Motor neuron (in vitro differentiated cells): ENCODE data around the gene AASDHPPT. TPM values are rescaled to one million over a fixed set of nuclear protein-coding genes. Genes with fewer than 3 reads are reported as not detected.

Experiments
- ATAC-seq, 8 experiments: fragments of 200-7000 bp; cut with Tn5 transposase; replicated peaks in 6 of 8; 2 replicates each; pipeline ENCODE4 v1.8.0; 2021; ENCODE audit warnings: mild to moderate bottlenecking in 8 of 8, moderate library complexity in 8 of 8
- H3K27ac ChIP-seq, 2 donors: fragments of 250-450 bp; sonication (Bioruptor Pico); 2 replicates each; pipeline ENCODE4 v1.9.0; 2021; ENCODE audit warnings: antibody characterized with exemption in 2 of 2, mild to moderate bottlenecking in 2 of 2, moderate library complexity in 1 of 2
- H3K4me1 ChIP-seq, 2 donors: fragments of 250-450 bp; sonication (Bioruptor Pico); replicated peaks in 1 of 2; 2 replicates each; pipeline ENCODE4 v1.6.1; 2021; ENCODE audit warnings: antibody characterized with exemption in 2 of 2, mild to moderate bottlenecking in 2 of 2, moderate library complexity in 1 of 2
- H3K4me3 ChIP-seq, 5 donors: fragments of 250-450 bp; sonication (Bioruptor Pico); 2 replicates each; pipeline ENCODE4 v1.9.0; 2021; ENCODE audit warnings: antibody characterized with exemption in 5 of 5, mild to moderate bottlenecking in 5 of 5, moderate library complexity in 4 of 5
- WGBS, 10 experiments: fragments of 450-650 bp; shearing (Covaris generic); methylation state at CpG; one replicate each; pipeline ENCODE4 v1.0.0; 2022; 5-methylcytosine and 5-hydroxymethylcytosine counted together
- in situ Hi-C, 9 experiments: fragments of 400-800 bp; cut with MboI; loops; one replicate each; pipeline ENCODE4 v1.15.0; 2021; ENCODE audit warnings: low sequenced_read_pairs in 9 of 9, low pct_unique_long_range_greater_than_20kb in 2 of 9; ENCODE audit not compliant: unreplicated experiment in 9 of 9
- total RNA-seq, 8 experiments: library from RNA; unstranded; fragments of 300-600 nt; gene quantifications; 2 replicates each; pipeline versions ENCODE4 v1.2.3 to v1.2.4, GENCODE V29; 2022

The AASDHPPT gene
- total RNA-seq, 8 experiments from 2014 or later = 61.9 to 83.7 (median 77.2) TPM

DNA sequence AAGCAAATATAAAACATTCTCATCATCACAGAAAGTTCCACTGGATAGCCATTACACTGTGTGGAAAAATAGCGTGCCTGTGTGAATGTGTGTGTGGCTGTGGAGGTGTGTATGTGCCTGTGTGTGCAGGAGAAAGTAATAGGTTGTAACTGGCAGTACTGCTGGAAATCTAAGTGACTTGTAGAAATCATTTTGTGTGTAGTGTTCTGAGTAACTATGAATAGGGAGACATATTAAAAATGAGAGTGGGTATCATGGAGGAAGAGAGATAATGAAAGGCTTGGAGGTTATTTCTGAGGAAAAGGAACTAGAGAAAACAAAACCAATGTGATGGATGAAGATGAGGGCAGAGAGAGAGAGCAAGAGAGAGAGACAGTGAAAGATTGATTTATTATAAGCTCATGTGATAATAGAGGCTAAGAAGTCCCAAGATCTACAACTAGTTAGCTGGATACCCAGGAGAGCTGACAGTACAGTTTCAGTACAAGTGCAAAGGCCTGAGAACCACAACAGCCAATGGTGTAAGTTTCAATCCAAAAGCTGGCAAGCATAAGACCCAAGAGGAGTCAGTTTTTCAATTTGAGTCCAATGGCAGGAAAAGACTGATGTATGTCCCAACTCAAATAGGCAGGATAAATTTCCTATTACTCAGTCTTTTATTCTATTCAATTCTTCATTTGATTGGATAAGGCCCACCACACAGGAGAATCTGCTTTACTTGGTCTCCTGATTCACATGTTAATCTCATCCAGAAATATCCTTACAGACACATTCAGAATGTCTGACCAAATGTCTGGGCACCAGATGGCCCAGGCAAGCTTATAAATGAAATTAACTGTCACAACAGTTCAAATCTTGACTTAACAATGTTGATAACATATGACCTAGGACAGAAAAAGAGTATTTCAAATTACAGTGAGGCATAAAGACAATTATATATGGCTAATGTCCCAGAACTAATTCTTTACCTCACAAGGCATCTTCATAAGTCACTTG is 15.2 kb upstream of the AASDHPPT start:
- H3K4me3 ChIP-seq = no peak overlapping the region
- in situ Hi-C loops = no loop called here
- H3K27ac ChIP-seq = no peak overlapping the region
- no peaks in the 10 kb centered on the region for H3K4me1 ChIP-seq
- ATAC-seq = peak in 2 of 8 experiments; percentile 39 to 46
- 100% methylated on average over 1 of the region's 1 CpG; no CpG with 5 or more reads in 8 of the 10 experiments for WGBS, 10 experiments

- Histone ChIP-seq H3K27ac (no peak overlapping the region), H3K4me1 (no peaks in the 10 kb centered on the region), H3K4me3 (no peak overlapping the region)
- ATAC-seq = no peak
- in situ Hi-C loops = no loop called here
Measured at GRCh38 chr11:106063009-106063408, 14.5 kb upstream of the AASDHPPT start.

GRCh38 chr11:106070606-106071005 is 6.9 kb upstream of the AASDHPPT start:
- 58 to 88% (median 78%) methylated on average over 1 to 3 of the region's 3 CpGs; no CpG with 5 or more reads in 1 of the 10 experiments for WGBS, 10 experiments

DNA sequence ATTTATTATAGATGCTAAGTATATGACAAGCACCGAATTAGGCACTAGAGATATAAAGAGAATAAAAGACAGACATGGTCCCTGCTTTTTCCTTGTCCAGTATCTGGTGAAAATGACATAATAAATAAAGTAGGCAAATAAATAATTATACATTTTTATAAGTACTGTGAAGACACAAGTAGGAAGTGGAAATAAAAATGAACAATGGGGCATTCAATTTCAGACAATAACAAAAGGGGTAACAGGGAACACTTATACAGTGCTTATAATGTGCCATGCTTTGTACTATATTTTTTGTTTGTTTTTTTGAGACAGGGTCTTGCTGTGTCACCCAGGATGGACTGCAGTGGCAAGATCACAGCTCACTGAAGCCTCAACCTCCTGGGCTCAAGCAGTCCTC is 4.7 kb upstream of the AASDHPPT start:
- WGBS, 10 experiments = 57 to 100% (median 88%) methylated on average over 1 of the region's 1 CpG
- in situ Hi-C loops = no loop called here
- ATAC-seq = no peak
- H3K4me1 ChIP-seq = peaks cover 0 to 9% of the 10 kb centered on the region in 2 donors
- H3K4me3 ChIP-seq = no peak overlapping the region
- no peak overlapping the region for H3K27ac ChIP-seq

More at GRCh38 chr11:106070606-106071005, 6.9 kb upstream of the AASDHPPT start:
- H3K4me3 ChIP-seq = no peak overlapping the region
- no peak overlapping the region for H3K27ac ChIP-seq
- ATAC-seq = no peak
- in situ Hi-C loops = no loop called here
- H3K4me1 ChIP-seq = peaks cover 0 to 3% of the 10 kb centered on the region in 2 donors

GRCh38 chr11:106076171-106076918 is 1.1 kb upstream of the AASDHPPT start:
- 0 to 35% (median 10%) methylated on average over 3 to 17 of the region's 19 CpGs for WGBS, 10 experiments
- no peak for ATAC-seq
- Histone ChIP-seq H3K4me3 (peak overlapping the region; percentile 63 to 81 (median 72)), H3K4me1 (peaks cover 11 to 37% of the 10 kb centered on the region in 2 donors), H3K27ac (peak overlapping the region; percentile 79 to 84)
- in situ Hi-C loops = no loop called here

DNA sequence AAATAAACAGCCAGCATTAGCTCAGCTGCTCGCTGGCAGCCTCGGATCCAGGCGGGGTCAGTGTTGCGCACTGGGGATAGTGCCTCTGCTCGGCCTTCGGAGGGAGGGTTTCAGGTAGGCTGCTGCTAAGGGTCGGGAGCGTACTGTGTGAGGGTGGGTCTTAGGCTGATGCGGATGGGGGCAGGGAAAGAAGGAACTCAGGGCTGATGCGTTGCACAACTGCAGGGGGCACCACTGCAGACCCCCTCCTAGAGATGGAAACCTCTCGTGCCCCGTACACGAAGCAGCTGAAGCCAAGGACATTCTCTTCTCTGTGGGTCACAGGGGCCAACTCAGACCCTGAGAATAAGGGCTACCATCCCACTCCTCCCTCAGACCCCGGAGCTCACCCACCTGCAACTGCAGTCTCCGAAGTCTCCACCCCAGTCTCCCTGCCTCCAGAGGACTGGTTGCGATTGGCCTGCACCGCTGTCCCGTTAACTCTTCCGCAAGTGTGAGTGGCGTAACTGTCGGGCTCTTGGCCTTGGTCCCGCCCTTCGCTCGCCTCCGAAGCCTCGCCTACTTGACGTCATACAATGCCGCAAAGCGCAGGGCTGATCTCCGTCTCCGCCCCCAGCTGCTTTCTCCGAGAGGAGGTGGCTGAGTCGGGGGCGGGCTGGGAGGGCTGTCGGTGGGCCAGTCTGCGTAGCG is 398 bp upstream of the AASDHPPT start, which contains the start of gene KBTBD3:
KBTBD3 (minus strand) TSS at position 429 of the 690 bp plus-strand sequence. CDS start 18,250 bp downstream, outside the sequence.
- in situ Hi-C loops = no loop called here
- Histone ChIP-seq H3K27ac (peak within 1 kb of the TSS; percentile 92 to 96), H3K4me3 (peak within 1 kb of the TSS; percentile 63 to 81 (median 72)), H3K4me1 (peaks cover 11 to 41% of the 10 kb centered on the region in 2 donors)
- 0% methylated on average over 1 to 10 of the region's 37 CpGs; no CpG with 5 or more reads in 6 of the 10 experiments for WGBS, 10 experiments
- peak; percentile 91 to 95 (median 95) for ATAC-seq

- Histone ChIP-seq H3K4me1 (peaks cover 11 to 43% of the 10 kb centered on the region in 2 donors), H3K4me3 (no peak overlapping the region), H3K27ac (no peak overlapping the region)
- no peak for ATAC-seq
- in situ Hi-C loops = no loop called here
Measured at GRCh38 chr11:106082096-106082495, 4.6 kb downstream of the AASDHPPT start.

GRCh38 chr11:106086135-106086534 is 8.7 kb downstream of the AASDHPPT start:
- Histone ChIP-seq H3K4me1 (peaks cover 2 to 29% of the 10 kb centered on the region in 2 donors), H3K27ac (no peak overlapping the region), H3K4me3 (no peak overlapping the region)
- in situ Hi-C loops = no loop called here
- WGBS, 10 experiments = 100% methylated on average over 1 of the region's 1 CpG; no CpG with 5 or more reads in 5 of the 10 experiments
- no peak for ATAC-seq

- ATAC-seq = no peak
- Histone ChIP-seq H3K27ac (no peak overlapping the region), H3K4me3 (no peak overlapping the region), H3K4me1 (peaks cover 2 to 24% of the 10 kb centered on the region in 2 donors)
- 53 to 100% (median 88%) methylated on average over 1 to 2 of the region's 2 CpGs; no CpG with 5 or more reads in 3 of the 10 experiments for WGBS, 10 experiments
- in situ Hi-C loops = no loop called here
Measured at GRCh38 chr11:106086850-106087249, 9.4 kb downstream of the AASDHPPT start.

DNA sequence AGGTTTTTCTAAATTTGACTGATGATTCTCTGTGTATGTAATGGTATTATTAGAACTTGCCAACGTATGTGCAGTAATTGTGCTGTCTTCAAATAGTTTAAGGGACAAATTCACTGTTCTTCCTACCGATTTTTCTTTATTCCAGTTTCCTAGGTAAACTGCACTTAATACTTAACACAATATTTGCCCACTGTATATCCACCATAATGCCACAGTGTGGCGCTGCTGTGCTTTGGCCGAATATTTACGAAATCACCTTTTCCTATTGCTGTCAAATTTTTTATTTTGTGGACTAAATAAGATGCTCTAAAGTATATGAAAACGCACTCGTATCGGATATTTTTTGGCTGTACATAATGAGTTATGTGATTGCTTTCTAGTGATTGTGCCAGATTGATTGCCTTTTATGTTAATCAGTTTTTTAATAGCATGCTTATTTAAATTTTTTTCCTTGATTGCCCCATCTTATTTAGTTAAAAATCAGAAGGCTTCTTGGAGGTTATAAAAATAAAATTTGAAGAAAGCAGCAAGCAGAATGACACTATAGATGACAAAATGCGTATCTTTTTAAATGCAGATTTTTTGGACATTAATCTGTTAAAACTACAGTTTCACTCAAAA is 10.5 kb downstream of the AASDHPPT start:
- H3K4me1 ChIP-seq = peaks cover 2 to 15% of the 10 kb centered on the region in 2 donors
- H3K27ac ChIP-seq = no peak overlapping the region
- in situ Hi-C loops = no loop called here
- H3K4me3 ChIP-seq = no peak overlapping the region
- WGBS, 10 experiments = 14 to 72% (median 43%) methylated on average over 2 to 9 of the region's 9 CpGs
- ATAC-seq = peak in 7 of 8 experiments; percentile 26 to 58 (median 36)

- Histone ChIP-seq H3K4me1 (peaks cover 2 to 15% of the 10 kb centered on the region in 2 donors), H3K27ac (no peak overlapping the region), H3K4me3 (no peak overlapping the region)
- WGBS, 10 experiments = 77 to 100% (median 93%) methylated on average over 1 to 4 of the region's 4 CpGs; no CpG with 5 or more reads in 1 of the 10 experiments
- ATAC-seq = no peak
- in situ Hi-C loops = no loop called here
Measured at GRCh38 chr11:106088896-106089295, 11.4 kb downstream of the AASDHPPT start.

GRCh38 chr11:106091480-106092123 is 14.1 kb downstream of the AASDHPPT start:
- 21 to 100% (median 84%) methylated on average over 1 to 3 of the region's 3 CpGs; no CpG with 5 or more reads in 1 of the 10 experiments for WGBS, 10 experiments
- ATAC-seq = peak in 3 of 8 experiments; percentile 37 to 96 (median 39)
- in situ Hi-C loops = no loop called here

More at GRCh38 chr11:106091480-106092123, 14.1 kb downstream of the AASDHPPT start:
- H3K4me3 ChIP-seq = no peak overlapping the region
- H3K27ac ChIP-seq = no peak overlapping the region
- peaks cover 2 to 15% of the 10 kb centered on the region in 2 donors for H3K4me1 ChIP-seq
